Peyer's patch (tissue), 4 donors: ENCODE data around the gene RFTN2. TPM values are rescaled to one million over a fixed set of nuclear protein-coding genes. Genes with fewer than 3 reads are reported as not detected.
"Not testable (repeated sequence)": the region's sequence is repeated elsewhere in the genome, so short reads cannot be mapped to it uniquely, and the experiment has no call there.

Experiments used
- DNase-seq, 3 donors: peaks; one replicate each; pipeline ENCODE4 v3.0.0-alpha.2; 2017 to 2019
- H3K27ac ChIP-seq, 4 donors: fragments of 200-600 bp; sonication (generic); one replicate each; pipeline ENCODE4 v1.5.1; 2016 to 2019
- H3K27me3 ChIP-seq, 2 donors: fragments of 200-600 bp; sonication (generic); one replicate each; pipeline ENCODE4 v1.5.1; 2019
- H3K36me3 ChIP-seq, 3 donors: fragments of 200-600 bp; sonication (generic); one replicate each; pipeline ENCODE4 v1.5.1; 2016 to 2019
- H3K4me1 ChIP-seq, 4 donors: fragments of 200-600 bp; sonication (generic); one replicate each; pipeline ENCODE4 v1.5.1; 2016 to 2019
- H3K4me3 ChIP-seq, 4 donors: fragments of 200-600 bp; sonication (generic); 1 replicate in 3 of 4; 2 replicates in 1 of 4; pipeline ENCODE4 v1.5.1; 2016 to 2019; ENCODE audit warnings: mild to moderate bottlenecking in 1 of 4
- H3K9me3 ChIP-seq, 4 donors: fragments of 200-600 bp; sonication (generic); one replicate each; pipeline ENCODE4 v1.5.1; 2016 to 2019; ENCODE audit warnings: mild to moderate bottlenecking in 1 of 4
- CTCF ChIP-seq, 6 experiments: fragments of 450-650 bp in 4 of 6; fragments of 200-600 bp in 2 of 6; sonication (generic) in 1 of 6; IDR thresholded peaks; one replicate each; pipeline ENCODE4 v1.5.1; 2017 to 2019; ENCODE audit warnings: antibody characterized with exemption in 6 of 6, mild to moderate bottlenecking in 3 of 6, moderate library complexity in 1 of 6
- POLR2A ChIP-seq, 2 donors: fragments of 450-650 bp; IDR thresholded peaks; one replicate each; pipeline ENCODE4 v1.5.1; 2017; ENCODE audit warnings: antibody characterized with exemption in 2 of 2, mild to moderate bottlenecking in 2 of 2, moderate library complexity in 2 of 2
- total RNA-seq, 4 donors: library from RNA; depleted of rRNA; stranded (reverse); fragments of >200 nt; gene quantifications; one replicate each; pipeline ENCODE4 v1.1.0, GENCODE V29; 2016

The RFTN2 gene
- total RNA-seq, 4 donors from 2014 or later, result 0.47 to 9.9 (median 1.2) TPM

DNA sequence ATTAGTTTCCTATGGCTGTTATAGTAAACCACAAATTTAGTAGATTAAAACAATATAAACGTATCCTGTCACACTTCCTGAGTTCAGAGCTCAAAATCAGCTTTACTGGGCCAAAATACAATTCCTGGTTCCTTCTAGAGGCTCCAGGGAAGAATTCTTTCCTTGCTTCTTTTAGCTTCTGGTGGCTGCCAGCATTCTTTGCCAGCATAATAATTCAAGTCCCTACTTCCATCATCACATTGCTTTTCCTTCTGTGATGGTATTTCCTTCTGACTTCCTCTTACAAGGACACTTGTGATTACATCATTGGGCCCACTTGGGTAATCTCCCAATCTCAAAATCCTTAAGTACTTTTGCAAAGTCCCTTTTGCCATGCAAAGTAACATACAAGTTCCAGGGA is 118.9 kb downstream of the RFTN2 start:
- TF ChIP-seq POLR2A (IDR thresholded peaks at IDR 0.05), result no peak
- TF ChIP-seq CTCF (IDR thresholded peaks at IDR 0.05), result no peak
- H3K27me3 ChIP-seq, result no peaks in the 10 kb centered on the region
- H3K9me3 ChIP-seq, result no peaks in the 10 kb centered on the region
- H3K4me1 ChIP-seq, result no peaks in the 10 kb centered on the region
- DNase-seq, result no peak
- H3K27ac ChIP-seq, result no peak overlapping the region
- H3K4me3 ChIP-seq, result no peak overlapping the region
- H3K36me3 ChIP-seq, result peaks cover 0 to 43% (median 0%) of the 10 kb centered on the region in 3 donors

DNA sequence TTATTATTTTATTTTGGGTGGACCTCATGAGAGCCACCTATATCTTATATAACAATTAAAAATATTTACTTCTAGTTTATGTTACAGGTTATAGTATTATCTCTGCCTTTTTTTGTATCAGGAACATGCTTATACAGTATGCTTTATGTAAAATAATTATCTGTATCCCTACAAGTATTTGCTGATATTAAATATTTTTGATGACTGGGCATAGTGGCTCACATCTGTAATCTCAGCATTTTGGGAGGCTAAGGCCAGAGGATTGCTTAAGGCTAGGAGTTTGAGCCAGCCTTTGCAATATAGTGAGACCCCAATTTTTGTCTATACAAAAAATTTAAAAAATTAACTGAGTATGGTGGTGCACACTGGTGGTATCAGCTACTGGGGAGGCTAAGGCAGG is 119.9 kb downstream of the RFTN2 start:
- H3K4me3 ChIP-seq, result no peak overlapping the region
- H3K4me1 ChIP-seq, result no peaks in the 10 kb centered on the region
- no peak for DNase-seq
- TF ChIP-seq POLR2A (IDR thresholded peaks at IDR 0.05), result no peak
- TF ChIP-seq CTCF (IDR thresholded peaks at IDR 0.05), result no peak
- no peaks in the 10 kb centered on the region for H3K27me3 ChIP-seq
- H3K9me3 ChIP-seq, result no peaks in the 10 kb centered on the region
- no peak overlapping the region for H3K27ac ChIP-seq
- H3K36me3 ChIP-seq, result peaks cover 0 to 53% (median 0%) of the 10 kb centered on the region in 3 donors

DNA sequence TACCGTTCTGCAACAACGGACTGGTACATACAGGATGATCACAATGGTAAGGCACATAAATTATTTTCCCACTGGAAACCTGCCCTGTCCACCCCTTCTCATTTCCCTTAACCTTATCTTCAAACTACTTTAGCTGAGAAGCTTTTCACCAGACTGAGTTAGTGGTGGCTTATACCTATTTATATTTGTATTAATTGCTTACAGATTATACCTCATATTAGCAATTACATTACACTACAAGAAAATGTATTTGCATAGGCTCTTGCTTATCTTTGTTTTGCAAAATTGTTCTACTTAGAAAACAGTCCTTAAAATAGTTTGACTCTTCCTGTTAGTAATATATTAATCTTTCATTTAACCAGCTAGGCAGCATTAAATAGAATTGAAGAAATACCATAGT is 124.1 kb downstream of the RFTN2 start:
- not testable (repeated sequence) for DNase-seq, H3K9me3 ChIP-seq, H3K4me3 ChIP-seq, H3K27ac ChIP-seq, H3K27me3 ChIP-seq, H3K4me1 ChIP-seq
- peaks cover 0 to 69% (median 0%) of the 10 kb centered on the region in 3 donors for H3K36me3 ChIP-seq

DNA sequence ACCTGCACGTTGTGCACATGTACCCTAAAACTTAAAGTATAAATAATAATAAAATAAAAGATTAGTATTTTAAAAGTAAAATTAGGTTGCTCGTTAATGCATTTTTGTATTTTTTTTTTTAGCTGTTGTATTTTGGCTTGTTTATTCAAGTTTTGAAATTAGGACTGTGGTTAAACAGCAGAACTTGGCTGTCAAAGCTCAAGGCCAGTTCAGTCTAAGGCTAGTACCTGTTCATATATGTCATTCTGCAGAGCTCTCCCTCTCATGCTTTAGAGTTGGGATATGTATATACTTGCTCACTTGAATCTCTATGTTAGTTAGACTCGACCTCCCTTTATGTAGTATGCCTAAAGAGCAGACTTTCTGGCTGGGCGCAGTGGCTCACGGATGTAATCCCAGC is 126.8 kb downstream of the RFTN2 start:
- H3K4me3 ChIP-seq, result no peak overlapping the region
- H3K9me3 ChIP-seq, result no peaks in the 10 kb centered on the region
- no peaks in the 10 kb centered on the region for H3K27me3 ChIP-seq
- peaks cover 0 to 69% (median 0%) of the 10 kb centered on the region in 3 donors for H3K36me3 ChIP-seq
- no peaks in the 10 kb centered on the region for H3K4me1 ChIP-seq
- H3K27ac ChIP-seq, result no peak overlapping the region
- DNase-seq, result no peak
- TF ChIP-seq CTCF (IDR thresholded peaks at IDR 0.05), result no peak
- TF ChIP-seq POLR2A (IDR thresholded peaks at IDR 0.05), result no peak

DNA sequence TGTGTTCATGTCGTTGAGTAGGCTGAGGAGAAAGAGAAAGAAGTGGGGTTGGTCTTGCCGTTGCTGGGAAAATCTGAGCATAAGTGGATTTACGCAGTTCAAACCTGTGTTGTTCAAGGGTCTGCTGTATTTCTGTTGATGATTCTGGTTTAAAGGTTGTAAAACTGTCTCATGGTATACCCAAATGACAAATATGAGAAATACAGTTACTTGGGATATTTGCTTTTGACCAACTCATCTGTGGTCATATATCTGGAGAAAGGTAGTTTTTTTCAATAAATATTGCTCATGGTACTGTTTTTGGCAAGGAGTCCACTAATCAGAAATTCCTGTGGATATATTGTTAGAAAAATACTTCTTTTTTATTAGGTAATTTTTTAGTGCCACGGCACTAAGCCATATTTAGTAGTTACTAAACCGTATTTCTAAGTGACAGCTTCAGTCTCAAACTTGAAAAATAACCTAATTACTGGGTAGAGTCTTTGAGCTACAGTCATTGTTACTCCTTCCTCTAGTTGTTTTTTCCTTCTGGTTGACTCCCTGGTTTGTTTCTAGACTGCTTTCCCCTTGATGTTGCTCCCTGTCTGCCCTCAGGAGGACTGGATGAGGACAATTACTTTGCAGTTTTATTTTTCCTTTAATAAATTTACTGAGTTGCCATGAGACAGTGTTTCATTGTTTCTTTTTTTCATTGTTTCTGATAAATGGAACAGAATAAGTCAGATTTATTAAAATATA is 128.1 kb downstream of the RFTN2 start:
- no peak for DNase-seq
- Histone ChIP-seq H3K27me3 (no peaks in the 10 kb centered on the region), H3K4me1 (no peaks in the 10 kb centered on the region), H3K27ac (no peak overlapping the region), H3K9me3 (no peaks in the 10 kb centered on the region), H3K4me3 (no peak overlapping the region), H3K36me3 (peaks cover 0 to 69% (median 0%) of the 10 kb centered on the region in 3 donors)
- TF ChIP-seq CTCF (IDR thresholded peaks at IDR 0.05), result no peak
- no peak for TF ChIP-seq POLR2A (IDR thresholded peaks at IDR 0.05)

DNA sequence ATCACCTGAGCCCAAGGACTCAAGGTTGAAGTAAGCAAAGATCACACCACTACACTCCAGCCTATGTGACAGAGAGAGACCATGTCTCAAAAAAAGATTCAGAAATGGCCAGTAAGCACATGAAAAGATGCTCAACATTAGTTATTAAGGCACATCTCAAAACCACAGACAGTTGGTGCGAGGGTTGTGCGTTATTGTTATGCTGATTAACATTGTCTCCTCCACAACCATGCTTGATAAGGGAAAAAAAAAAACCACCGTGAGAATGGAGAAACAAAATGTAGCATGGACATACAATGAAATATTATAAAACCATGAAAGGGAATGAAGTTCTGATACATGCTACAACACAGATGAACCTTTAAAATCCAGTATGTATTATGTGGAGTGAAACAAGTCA is 132.2 kb downstream of the RFTN2 start:
- Histone ChIP-seq H3K4me1 (no peaks in the 10 kb centered on the region), H3K27me3 (no peaks in the 10 kb centered on the region), H3K4me3 (no peak overlapping the region), H3K36me3 (peaks cover 0 to 59% (median 0%) of the 10 kb centered on the region in 3 donors), H3K27ac (no peak overlapping the region), H3K9me3 (no peaks in the 10 kb centered on the region)
- no peak for TF ChIP-seq CTCF (IDR thresholded peaks at IDR 0.05)
- TF ChIP-seq POLR2A (IDR thresholded peaks at IDR 0.05), result no peak
- DNase-seq, result no peak
